NCI-H1694 treated with DMSO at 0.1 percent for 48 hours (cell line): ENCODE measurements around the gene TMEM132D.

Experiments
- DNase-seq: peaks from one replicate; lab custom pipeline; 2025; lab: John Stamatoyannopoulos, UW

Gene TMEM132D

GRCh38 chr12:129534966-129535750, 368.7 kb downstream of the TMEM132D start:
- DNase-seq: no peak

GRCh38 chr12:129532707-129533499, 370.9 kb downstream of the TMEM132D start:
- DNase-seq: no peak

DNA sequence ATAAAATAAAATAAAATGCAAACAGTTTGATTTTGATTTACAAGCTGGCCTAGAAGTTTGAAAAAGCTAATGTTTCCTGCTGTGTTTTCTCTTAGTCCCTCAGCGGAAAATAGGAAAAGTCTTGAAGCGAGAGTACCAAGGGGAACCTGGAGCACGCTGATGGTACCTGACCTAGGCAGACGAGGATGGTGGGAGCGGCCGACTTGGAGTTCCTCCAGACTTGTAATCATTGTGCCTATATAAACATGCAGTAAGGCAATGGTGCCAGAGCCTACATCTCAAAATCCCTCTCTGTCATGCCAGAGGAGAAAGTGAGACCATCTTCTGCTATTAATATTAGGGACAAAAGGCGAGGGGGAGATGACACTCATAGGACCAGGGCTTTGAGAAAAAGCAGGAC, 371.7 kb downstream of the TMEM132D start:
- no peak for DNase-seq

DNA sequence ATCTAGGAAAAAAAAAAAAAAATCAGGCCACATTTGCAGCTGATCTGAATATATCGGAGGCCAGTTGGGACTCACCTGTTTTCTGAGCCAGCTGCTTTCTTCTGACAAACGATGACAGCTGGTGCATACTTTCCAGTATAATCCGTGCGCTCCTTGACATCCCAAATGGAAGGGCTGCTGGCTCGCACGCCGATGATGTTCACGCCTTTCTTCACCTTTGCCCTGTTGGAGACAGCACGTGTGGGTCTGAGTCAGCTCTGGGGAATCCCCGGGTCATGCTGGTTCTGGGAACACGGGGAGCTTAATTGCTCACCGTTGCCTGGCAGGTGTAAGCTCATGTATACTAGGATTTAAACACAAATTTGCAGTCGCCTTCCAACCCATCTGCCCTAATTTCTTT, 372.8 kb downstream of the TMEM132D start:
- no peak for DNase-seq

- DNase-seq: no peak
These were observed 373.3 kb downstream of the TMEM132D start for GRCh38 chr12:129530517-129530916.

DNA sequence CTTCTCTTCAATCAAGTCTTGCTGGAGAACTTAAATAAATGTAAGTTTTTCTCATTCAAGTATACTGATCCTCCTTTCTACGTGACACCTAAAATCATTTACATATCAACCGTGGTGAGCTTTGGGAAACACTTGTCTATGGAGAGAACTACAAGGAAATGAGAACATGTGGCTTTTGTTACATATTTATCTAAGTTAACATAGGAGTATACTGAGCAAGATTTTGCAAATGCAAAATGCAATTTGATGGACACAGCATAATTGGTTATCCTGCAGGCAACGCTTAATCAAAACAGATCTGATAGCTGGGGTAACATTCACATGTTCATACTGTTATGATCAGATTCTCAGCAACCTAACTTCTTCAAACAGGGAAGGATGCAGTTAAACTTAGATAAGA, 376.3 kb downstream of the TMEM132D start:
- DNase-seq: no peak

GRCh38 chr12:129523621-129524020, 380.2 kb downstream of the TMEM132D start:
- DNase-seq: no peak

GRCh38 chr12:129520739-129521138, 383.1 kb downstream of the TMEM132D start:
- DNase-seq: no peak

DNA sequence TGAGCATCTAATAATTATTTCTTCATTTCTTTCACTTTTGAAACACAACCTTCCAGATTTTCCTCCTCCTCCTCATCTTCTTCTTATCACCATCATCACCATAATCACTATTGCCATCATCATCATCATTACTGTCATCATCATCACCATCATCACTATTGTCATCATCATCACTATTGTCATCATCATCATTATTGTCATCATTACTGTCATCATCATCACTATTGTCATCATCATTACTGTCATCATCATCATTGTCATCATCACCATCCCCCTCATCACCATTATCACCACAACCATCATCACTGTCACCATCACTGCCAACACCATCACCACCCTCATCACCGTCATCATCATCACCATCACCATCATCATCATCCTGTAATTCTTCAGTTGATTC, 400.0 kb downstream of the TMEM132D start:
- no peak for DNase-seq

- DNase-seq: no peak
These were observed 407.6 kb downstream of the TMEM132D start for GRCh38 chr12:129496226-129496625.

DNA sequence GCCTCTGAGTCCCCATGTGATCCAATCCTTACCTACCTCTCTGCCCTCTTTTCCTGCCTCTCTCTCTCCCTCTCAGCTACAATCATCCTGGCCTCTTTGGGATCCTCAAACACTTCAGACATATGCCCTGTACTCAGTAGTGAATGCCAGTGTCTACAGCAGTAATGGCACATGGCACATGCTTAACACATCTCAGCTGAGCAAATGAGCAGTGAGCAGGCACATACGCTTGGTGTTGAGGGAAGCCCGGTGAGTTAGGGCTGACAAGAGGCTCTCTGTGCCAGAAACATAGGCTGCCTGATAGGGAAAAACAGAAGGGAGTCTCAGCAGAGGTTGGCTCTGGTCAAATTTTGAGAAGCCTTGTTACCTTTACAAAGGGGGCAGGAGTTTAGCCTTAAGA, 409.1 kb downstream of the TMEM132D start:
- DNase-seq: no peak

- no peak for DNase-seq
These were observed 409.6 kb downstream of the TMEM132D start for GRCh38 chr12:129494260-129494659.

DNA sequence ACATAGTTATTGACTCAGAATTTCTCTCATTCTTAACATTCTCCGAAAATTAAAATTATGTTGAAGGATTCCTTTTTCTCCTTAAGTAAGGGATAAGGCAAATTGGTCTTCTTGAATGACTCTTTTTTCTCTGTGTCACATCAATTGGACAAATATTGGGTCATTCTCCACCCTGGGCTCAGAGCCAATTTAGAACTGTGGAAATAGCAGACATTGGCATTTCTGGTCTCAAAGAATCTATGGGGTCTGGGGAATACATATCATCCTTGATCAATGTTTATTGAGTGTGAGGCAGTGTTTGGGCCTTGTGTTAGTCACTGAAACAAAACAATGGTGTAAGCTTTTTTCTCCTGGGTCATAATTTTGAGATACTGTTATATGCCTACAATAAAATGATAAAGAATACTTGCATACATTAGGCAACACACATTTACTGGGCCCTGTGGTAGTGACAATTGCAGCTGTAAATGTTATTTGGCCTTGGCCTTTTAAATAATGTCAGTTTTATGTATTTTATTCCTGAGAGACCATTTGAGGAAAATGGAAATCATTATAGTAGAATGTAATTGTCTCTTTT, 414.6 kb downstream of the TMEM132D start:
- DNase-seq: no peak

DNA sequence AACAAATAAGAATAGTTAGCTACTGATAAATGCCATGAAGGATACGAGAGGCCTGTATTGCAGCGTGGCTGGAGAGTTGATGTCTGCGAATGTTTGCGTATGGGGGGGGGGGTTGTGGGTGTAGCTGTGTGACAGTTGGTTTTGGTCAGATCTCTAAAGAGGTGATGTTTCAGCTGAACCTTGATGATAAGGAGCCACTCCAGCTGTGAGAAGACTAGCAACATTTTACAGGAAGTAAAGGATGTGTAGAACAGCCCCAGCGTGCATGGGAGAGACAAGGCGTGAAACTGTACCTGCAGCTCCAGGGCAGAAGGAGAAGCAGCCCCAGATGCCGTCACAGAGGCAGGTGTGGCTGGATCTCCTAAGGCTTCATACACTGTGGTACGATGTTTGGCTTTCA, 416.9 kb downstream of the TMEM132D start:
- no peak for DNase-seq

GRCh38 chr12:129483111-129483893, 420.5 kb downstream of the TMEM132D start:
- DNase-seq: no peak

- DNase-seq: no peak
These were observed 421.9 kb downstream of the TMEM132D start for GRCh38 chr12:129481921-129482320.

DNA sequence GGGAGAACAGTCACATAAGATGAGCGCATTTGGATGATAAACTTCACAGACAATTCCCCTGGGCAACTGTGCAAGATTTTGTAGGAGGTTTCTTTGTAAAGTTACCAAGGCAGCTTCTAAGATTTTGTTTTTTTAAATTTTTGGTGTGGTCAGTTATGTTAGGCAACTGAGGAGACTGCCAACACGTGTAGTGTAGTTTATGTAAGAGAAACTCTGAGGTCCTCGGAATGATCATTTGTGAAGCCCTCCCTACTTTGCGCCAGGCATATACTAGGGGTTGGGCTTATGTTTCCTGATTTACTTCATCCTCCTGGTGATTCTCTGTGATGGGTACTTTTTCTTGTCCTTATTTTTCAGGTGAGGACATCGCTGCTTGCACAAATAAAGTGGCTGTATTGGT, 433.6 kb downstream of the TMEM132D start:
- DNase-seq: no peak

GRCh38 chr12:129467726-129468125, 436.1 kb downstream of the TMEM132D start:
- DNase-seq: no peak

DNA sequence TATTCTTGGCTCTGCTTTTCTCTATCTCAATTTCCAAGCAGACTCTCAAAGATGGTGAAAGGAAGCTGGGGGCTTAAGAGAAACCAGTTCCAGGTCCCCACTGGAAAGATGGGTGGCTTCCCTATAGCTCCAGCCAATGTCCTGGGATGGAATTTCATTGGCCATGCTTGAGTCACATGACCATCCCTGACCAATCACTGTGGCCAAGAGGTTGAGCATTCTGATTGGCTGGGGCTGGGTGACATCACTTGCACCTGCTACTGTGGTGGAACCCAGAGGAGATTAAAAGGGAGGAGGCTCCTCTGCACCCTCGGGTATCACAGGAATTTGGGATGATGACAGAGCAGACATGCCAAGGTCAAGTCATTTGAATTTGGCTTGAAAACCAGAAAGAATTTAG, 436.5 kb downstream of the TMEM132D start:
- no peak for DNase-seq

DNA sequence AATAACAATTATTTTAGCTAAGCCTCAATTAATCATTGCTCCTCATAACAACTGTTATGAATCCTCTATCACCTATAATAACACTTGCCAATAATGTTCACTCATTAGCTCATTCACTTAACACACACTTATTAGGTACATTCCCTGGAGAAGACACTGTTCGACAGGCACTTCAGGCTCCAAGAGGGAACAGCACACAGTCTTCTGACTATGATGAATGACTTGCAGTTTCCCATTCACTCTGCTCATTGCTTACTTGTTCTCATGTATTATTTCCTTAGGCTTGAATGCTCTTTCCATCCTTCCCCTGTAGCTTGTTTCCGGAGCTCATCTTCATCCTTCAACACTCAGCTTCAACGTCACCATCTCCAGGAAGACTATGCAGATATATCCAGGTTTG, 437.3 kb downstream of the TMEM132D start:
- DNase-seq: no peak

GRCh38 chr12:129459886-129460285, 443.9 kb downstream of the TMEM132D start:
- no peak for DNase-seq

- no peak for DNase-seq
These were observed 457.1 kb downstream of the TMEM132D start for GRCh38 chr12:129446696-129447095.
